Occipital lobe (tissue), 2 donors: Measurements from ENCODE around the gene CDH24. TPM values are rescaled to one million over a fixed set of nuclear protein-coding genes. Genes with fewer than 3 reads are reported as not detected.

Source experiments
- DNase-seq: peaks from one replicate; lab custom pipeline; 2025; lab: John Stamatoyannopoulos, UW
- total RNA-seq: library from RNA; depleted of rRNA; stranded (reverse); fragments of >200 nt; gene quantifications from one replicate; pipeline ENCODE4 v1.2.3, GENCODE V29; 2014

The CDH24 gene
- total RNA-seq, 1 donor from 2014 or later, result 10.3 TPM

GRCh38 chr14:23066855-23067744 is 9.8 kb upstream of the CDH24 start:
- no peak for DNase-seq

- no peak for DNase-seq
Measured at GRCh38 chr14:23066368-23066767, 9.0 kb upstream of the CDH24 start.

GRCh38 chr14:23063601-23064000 is 6.3 kb upstream of the CDH24 start:
- no peak for DNase-seq

- DNase-seq, result no peak
Measured at GRCh38 chr14:23062002-23062401, 4.7 kb upstream of the CDH24 start.

GRCh38 chr14:23060536-23061260 is 3.4 kb upstream of the CDH24 start:
- DNase-seq, result no peak

DNA sequence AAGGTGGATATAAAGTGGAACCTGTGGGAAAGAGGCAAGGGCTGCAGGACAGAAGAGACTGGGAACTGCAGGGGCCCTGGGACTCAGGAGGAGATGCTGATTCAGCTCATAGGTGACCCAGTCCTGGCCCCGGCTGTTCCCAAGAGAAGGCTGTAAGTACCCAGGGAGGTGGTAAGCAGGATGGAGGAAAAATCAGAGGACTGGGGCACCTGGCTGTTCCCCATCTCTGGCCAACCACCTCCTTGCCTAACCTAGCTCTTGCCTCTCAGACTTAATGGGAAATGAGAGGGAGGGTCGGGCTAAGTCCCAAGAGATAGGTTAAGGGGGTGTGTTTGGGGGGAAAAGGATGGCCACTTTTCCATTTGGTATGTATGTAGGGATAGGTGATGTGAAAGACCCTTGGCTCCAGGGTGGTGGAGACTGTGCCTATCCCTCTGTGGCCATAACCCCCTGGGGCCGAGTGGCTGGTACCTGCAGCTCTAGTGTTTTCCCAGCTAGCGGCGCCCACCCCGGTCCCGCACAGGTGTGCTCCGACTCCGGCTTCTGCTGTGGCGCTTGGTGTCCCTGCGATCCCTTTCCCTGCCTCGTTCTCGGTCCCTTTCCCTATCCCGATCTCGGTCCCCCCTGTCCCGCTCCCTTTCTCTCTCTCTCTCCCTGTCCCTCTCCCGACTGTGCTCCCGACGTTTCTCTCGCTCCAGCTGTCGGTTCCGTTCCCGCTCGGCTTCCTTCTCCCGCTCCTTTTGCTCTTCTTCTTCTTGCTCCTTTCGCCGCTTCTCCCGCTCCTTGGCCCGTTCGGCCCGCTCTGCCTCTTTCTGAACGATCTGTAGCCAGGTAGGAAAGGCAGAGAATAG is 1.6 kb upstream of the CDH24 start:
- DNase-seq, result no peak

DNA sequence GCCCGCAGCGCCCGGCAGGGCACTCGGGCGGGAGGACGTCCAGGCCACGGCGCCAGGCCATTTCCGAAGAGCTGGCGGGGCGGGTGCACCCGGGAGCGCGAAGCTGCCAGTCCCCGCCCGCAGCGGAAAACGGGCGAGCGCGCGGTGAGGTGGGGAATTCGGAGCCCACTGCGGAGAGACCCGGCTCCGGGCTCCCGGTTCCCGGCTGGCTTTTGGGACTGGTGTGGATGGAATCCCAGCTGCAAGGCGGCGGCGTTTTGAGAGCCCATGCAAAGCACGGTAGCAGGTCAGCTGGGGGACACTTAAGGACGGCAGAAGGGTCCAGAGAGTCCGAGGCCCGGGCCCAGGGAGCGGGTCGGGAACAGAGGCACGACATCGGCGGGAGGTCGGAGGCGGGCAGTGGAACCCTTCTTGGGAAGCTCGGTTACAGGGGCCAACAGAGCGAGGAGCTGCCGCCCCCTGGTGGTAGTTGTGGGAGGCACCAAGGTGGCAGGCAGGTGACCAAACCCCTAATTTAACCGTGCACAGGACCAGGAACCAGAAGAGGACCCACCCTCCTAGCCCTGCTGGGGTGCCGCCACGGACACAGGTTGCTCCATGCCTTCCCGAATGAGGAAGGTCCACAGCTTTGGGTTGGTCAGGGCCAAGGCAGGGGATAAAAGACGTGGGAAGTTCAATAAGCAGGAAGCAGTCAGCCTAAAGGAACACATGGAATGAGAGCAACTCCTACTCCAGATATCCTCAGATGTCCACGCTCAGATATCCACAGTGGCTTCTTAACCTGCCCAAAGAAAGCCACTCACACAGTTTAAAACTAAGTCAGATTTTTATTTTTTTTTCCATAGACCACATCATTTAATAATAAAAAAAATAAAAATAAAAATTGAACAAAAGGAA is 685 bp upstream of the CDH24 start:
- no peak for DNase-seq

- DNase-seq, result no peak
Measured at GRCh38 chr14:23056145-23056955, 970 bp downstream of the CDH24 start.

- no peak for DNase-seq
Measured at GRCh38 chr14:23055621-23056144, 1.6 kb downstream of the CDH24 start.

- no peak for DNase-seq
Measured at GRCh38 chr14:23055147-23055550, 2.2 kb downstream of the CDH24 start.

DNA sequence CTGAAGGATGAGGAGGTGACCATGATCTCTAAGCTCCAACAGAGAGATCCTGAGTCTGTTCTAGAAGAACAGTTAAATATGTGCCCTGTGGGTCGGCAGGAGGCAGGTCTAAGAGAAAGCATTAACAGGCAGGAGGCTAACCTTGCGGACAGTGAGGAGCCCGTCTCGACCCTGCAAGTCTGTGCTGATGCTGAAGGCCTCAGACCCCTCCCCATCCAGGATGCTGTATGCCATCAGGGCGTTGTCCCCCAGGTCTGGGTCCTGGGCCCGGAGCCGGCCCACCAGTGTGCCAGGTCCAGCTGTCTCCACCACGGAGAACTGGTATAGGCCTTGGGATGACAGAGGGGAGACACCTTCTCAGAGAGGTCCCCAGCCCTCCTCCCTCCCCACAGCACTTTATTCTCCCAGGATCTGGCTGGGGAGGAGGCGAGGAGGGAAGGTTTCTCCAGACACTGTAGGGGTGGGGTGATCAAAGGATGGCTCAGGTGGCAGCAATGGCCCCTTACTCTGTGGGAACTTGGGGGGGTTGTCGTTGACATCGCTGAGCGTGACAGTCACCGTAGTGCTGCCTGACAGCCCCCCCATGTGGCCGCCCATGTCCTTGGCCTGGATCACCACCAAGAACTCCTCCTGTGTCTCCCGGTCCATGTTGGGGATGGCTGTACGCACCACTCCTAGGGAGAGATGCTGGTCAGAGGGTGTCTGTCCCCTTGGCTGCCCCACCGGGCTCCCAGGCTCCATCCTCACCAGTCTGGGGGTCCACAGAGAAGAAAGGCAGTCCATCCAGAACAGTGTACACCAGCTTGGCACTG is 3.1 kb downstream of the CDH24 start:
- DNase-seq, result no peak

DNA sequence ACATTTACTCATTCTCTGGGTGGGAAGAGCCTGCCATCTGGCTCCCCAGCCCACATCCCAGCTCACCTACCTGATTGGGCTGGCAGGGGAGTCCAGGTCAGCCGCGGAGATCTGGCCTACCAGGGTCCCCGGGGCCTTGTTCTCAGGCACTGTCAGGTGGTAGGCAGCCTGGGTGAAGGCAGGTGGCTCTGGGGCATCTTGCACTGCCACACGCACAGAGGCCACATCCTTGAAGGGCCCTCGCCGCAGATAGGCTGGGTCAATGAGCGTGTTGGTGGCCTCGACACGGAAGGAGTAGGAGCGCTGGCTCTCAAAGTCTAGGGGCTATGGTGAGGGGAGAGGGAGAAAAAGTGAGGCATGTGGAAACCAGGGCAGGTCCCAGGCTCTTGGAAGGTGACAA is 3.9 kb downstream of the CDH24 start:
- DNase-seq, result no peak

DNA sequence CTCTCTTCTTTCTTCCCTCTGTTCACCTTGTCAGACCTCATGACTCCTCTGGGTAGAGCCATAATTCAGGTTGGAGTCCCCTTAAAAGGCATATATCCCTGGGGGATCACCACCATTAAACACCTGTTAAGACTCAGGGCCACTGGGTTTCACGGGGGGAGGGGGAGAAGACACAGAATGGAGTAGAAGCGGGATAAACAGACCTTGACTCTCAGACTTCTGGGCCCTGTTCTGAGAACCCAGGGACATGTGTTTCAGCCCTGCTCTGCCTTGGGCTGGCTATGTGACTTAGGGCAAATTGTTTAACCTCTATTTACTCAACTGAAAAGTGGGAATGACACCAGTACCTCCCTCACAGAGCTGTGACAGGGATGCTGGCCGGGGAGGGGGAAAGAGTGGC is 4.6 kb downstream of the CDH24 start:
- DNase-seq, result no peak

DNA sequence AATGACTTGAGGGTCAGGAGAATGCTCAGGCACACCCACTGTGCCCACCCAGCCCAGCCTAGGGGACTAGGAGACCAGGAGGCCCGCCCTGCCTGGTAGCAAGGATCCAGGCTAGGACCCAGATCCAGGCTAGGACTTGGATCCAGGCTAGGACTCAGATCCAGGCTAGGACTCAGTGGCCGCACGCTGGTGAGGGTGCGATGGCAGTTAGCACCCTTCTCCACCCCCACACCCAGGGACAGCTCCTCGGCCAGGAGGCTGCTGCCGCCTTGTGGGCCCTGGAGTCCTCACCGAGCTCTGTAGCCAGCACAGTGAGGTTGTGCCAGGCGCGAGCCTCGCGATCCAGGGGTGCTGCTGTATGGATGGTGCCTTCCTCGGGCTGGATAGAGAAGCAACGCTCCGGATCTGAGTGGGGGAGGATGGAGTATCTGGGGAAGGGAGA is 5.1 kb downstream of the CDH24 start:
- no peak for DNase-seq

GRCh38 chr14:23051141-23052057 is 5.9 kb downstream of the CDH24 start:
- DNase-seq, result no peak

GRCh38 chr14:23049011-23049410 is 8.3 kb downstream of the CDH24 start:
- DNase-seq, result no peak
